ENCODE data around the gene GOLGA6L6.
"Not testable (repeated sequence)": the region's sequence is repeated elsewhere in the genome, so short reads cannot be mapped to it uniquely, and the experiment has no call there.

The GOLGA6L6 gene, protein sequence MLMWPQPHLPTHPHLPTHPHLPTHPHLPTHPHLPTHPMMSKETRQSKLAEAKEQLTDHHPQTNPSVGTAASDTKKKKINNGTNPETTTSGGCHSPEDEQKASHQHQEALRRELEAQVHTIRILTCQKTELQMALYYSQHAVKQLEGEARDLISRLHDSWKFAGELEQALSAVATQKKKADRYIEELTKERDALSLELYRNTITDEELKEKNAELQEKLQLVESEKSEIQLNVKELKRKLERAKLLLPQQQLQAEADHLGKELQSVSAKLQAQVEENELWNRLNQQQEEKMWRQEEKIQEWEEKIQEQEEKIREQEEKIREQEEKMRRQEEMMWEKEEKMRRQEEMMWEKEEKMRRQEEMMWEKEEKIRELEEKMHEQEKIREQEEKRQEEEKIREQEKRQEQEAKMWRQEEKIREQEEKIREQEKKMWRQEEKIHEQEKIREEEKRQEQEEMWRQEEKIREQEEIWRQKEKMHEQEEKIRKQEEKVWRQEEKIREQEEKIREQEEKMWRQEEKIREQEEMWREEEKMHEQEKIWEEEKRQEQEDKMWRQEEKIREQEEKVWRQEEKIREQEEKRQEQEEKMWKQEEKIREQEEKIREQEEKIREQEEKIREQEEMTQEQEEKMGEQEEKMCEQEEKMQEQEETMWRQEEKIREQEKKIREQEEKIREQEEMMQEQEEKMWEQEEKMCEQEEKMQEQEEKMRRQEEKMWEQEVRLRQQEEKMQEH

DNA sequence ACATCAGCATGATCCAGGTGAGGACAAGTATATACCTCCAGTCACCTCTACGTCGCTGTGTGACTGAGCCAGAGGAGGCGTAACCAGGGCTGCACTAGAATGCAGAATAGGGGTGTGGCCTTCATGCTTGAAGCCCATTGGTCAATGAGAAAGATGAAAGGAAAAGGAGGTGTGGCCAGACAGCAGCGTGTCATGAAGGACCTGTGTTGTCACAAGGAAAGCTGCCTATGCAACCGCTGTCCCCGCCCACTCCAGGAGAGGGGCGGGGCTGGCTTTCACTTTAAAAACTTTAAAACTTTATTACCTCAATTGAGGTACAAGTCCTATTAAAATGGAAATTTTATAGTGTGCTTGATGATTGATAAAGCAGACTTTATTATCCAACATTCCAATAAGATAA lies at the start of gene GOLGA6L6:
GOLGA6L6 (minus strand) TSS at position 101 of the 400 bp plus-strand sequence; CDS start at position 10, 91 bp downstream.
- not testable (repeated sequence) for DNase-seq (ENCODE audit: low spot score)

GRCh38 chr15:20590069-20590468 lies 48.5 kb upstream of the GOLGA6L6 start:
- DNase-seq (ENCODE audit: low spot score) = not testable (repeated sequence)

- DNase-seq (ENCODE audit: low spot score) = not testable (repeated sequence)
Measured at GRCh38 chr15:20586821-20587220, 45.2 kb upstream of the GOLGA6L6 start.

- not testable (repeated sequence) for DNase-seq (ENCODE audit: low spot score)
Measured at GRCh38 chr15:20582726-20583115, 41.1 kb upstream of the GOLGA6L6 start.

GRCh38 chr15:20582109-20582725 lies 40.6 kb upstream of the GOLGA6L6 start:
- not testable (repeated sequence) for DNase-seq (ENCODE audit: low spot score)

DNA sequence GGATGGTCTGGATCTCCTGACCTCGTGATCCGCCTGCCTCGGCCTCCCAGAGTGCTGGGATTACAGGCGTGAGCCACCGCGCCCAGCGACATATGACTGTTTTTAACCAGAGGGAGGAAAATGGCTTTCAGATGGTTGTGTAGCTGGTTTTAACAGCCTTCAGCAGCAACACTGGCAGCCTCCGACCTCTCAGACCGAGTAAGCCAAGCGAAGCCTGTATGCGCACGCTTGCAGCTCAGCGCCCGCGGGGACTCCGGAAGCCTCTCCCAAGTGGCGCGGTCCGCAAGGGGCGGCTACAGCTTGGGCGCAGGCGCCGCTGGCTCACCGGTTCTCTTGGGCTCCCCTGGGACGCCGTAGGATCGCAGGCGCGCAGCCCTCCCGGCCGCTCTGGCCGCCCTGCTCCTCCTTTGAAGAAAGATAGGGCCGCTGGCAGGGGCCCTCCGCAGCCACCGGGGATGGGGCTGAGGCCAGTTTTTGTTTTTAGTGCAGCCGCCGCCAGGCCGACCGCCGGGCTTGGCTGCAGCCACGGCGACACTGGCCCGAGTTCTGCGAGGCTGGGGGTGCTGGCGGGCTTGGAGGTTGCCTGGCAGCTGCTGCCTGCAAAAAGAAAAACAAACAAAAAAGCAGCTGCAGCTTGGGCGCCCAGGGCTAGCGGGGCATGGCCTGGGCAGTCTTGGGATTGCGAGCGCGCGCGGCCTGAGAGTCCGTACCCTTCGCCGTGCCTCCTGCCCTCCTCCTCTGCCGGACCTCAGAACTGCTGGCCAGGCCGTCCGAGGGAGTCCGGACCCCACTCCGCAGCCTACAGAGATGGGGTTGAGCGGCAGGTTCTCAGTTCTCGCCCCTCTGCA lies 39.9 kb upstream of the GOLGA6L6 start:
- DNase-seq (ENCODE audit: low spot score) = not testable (repeated sequence)

DNA sequence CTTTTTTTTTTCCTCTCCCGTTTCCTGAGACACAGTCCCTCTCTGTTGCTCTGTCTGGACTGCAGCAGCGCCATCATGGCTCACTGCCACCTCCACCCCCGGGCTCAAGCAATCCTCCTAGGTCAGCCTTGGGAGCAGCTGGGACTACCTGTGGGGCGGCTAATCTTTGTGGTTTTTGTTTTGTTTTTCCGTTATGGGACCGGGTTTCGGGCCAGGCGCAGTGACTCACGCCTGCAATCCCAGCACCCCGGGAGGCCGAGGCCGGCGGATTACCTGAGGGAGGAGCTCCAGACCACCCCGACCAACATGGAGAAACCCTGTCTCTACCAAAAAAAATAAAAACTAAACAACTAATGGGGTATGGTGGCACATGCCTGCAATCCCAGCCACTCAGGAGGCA lies 38.1 kb upstream of the GOLGA6L6 start:
- not testable (repeated sequence) for DNase-seq (ENCODE audit: low spot score)

DNA sequence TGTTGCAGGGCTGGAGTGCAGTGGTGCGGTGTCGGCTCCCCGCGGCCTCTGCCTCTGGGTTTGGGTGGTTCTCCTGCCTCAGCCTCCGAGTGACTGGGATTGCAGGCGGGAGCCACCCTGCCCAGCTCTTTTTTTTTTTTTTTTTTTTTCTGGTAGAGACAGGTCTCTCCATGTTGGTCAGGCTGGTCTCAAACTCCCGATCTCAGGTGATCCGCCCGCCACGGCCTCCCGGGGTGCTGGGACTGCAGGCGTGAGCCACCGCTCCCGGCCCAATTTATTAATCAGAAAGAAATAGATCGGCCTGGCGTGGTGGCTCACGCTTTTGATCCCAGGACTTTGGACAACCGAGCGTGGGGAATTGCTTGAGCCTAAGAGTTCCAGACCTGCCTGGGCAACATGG lies 9.7 kb upstream of the GOLGA6L6 start:
- not testable (repeated sequence) for DNase-seq (ENCODE audit: low spot score)

DNA sequence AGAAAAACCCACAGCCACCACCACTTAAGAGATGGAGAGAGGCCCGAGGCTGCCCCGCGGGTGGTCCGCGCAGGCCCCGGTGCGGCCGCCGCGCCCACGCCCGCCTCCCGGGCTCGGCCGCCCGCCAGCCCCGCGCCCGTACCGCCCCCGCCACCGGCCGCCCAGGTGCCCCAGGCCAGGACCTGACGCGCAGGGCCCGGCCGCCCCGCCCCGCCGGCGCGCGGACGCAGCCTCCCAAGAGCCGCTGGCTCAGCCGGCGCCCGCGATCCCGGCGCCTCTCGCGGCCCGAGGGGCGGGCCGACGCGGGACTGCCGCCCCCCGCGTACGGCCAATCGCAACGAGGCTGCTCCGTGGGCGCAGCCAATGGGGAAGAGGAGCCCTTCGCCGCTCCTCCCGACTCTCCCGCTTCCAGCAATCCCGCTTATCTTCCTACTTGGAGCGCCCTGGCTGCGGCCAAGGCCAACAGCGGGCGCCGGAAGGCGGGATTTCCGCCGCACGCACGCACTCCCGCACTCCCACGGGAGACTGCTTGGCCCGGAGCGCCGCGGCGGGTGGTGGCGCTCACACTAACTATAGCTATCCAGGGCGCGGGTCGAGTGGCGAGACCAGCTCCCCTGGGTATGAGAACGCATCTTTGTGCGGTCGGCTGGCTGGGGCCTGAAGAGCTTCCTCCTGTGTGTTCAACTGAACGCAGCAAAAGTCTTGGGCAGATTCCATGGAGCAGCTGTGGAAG lies 35.5 kb downstream of the GOLGA6L6 start:
- not testable (repeated sequence) for DNase-seq (ENCODE audit: low spot score)

DNA sequence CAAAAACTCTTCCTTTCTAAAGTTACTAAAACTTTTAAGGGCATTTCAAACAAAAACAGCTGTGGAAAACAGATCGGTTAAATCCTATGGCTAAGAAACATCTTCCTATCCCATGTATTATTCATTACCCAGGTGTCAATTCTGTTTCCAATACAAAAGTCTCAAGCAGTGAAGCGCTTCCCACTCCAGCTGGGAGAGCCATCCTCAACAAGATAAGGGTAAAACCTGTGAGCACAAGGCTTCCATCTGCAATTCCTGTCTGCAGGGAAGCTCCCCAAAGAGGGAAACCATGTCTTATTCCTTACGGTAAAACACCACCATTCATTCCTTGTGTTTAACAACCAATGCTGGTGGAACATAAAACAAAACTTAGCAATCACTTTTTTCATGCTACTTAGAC lies 38.8 kb downstream of the GOLGA6L6 start:
- DNase-seq (ENCODE audit: low spot score) = not testable (repeated sequence)

- DNase-seq (ENCODE audit: low spot score) = not testable (repeated sequence)
Measured at GRCh38 chr15:20501512-20502222, 39.9 kb downstream of the GOLGA6L6 start.

DNA sequence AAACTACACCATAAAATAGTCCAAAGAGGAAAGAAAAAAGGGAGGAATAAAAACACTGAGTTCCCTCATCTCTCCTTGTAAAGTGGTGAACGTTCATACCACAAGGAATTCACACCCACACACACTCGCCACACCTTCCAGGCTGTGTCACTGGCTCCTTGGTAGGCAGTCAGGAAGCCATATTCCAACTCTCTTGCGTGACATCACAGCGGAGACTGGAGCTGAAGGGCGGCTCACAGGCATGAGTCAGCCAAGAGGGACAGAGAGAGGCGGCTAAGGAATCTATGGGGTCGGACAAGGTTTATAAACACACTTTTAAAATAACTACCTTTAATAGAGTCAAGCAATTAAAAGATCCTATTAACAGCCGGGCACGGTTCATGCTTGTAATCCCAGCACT lies 43.8 kb downstream of the GOLGA6L6 start:
- not testable (repeated sequence) for DNase-seq (ENCODE audit: low spot score)

GRCh38 chr15:20493035-20493434 lies 48.6 kb downstream of the GOLGA6L6 start:
- not testable (repeated sequence) for DNase-seq (ENCODE audit: low spot score)

GRCh38 chr15:20492598-20492997 lies 49.0 kb downstream of the GOLGA6L6 start:
- not testable (repeated sequence) for DNase-seq (ENCODE audit: low spot score)

DNA sequence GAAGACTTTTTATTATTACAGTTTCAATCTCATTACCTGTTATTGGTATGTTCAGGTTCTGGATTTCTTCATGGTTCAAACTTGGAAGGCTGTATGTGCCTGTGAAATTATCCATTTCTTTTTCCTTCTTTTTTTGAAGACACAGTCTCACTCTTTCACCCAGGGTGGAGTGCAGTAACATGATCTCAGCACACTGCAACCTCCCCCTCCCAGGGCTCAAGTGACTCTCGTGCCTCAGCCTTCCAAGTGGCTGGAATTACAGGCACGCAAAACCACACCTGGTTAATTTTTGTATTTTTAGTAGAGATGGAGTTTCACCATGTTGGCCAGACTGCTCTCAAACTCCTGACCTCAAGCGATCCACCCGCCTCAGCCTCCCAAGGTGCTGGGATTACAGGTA lies 52.3 kb downstream of the GOLGA6L6 start:
- not testable (repeated sequence) for DNase-seq (ENCODE audit: low spot score)
